ENCODE measurements around the gene SLC22A5.
"Not testable (repeated sequence)": the region's sequence is repeated elsewhere in the genome, so short reads cannot be mapped to it uniquely, and the experiment has no call there.

SLC22A5 gene

GRCh38 chr5:132387640-132388117 is 18.2 kb downstream of the SLC22A5 start:
- peak; percentile 53 for DNase-seq

GRCh38 chr5:132388244-132389050 is 18.9 kb downstream of the SLC22A5 start:
- peak; percentile 51 for DNase-seq

- DNase-seq = no peak
Observed at GRCh38 chr5:132389051-132389331, 19.5 kb downstream of the SLC22A5 start.

- no peak for DNase-seq
Observed at GRCh38 chr5:132389585-132390286, 20.2 kb downstream of the SLC22A5 start.

GRCh38 chr5:132391247-132391646 is 21.7 kb downstream of the SLC22A5 start:
- DNase-seq = no peak

GRCh38 chr5:132391870-132392269 is 22.4 kb downstream of the SLC22A5 start:
- no peak for DNase-seq

- no peak for DNase-seq
Observed at GRCh38 chr5:132392411-132392810, 22.9 kb downstream of the SLC22A5 start.

- no peak for DNase-seq
Observed at GRCh38 chr5:132392978-132393825, 23.7 kb downstream of the SLC22A5 start.

- no peak for DNase-seq
Observed at GRCh38 chr5:132394667-132395259, 25.3 kb downstream of the SLC22A5 start.

GRCh38 chr5:132396589-132397031 is 27.1 kb downstream of the SLC22A5 start:
- DNase-seq = no peak

GRCh38 chr5:132397224-132397623 is 27.7 kb downstream of the SLC22A5 start:
- no peak for DNase-seq

- not testable (repeated sequence) for DNase-seq
Observed at GRCh38 chr5:132397936-132398675, 28.6 kb downstream of the SLC22A5 start.

- not testable (repeated sequence) for DNase-seq
Observed at GRCh38 chr5:132404041-132404440, 34.5 kb downstream of the SLC22A5 start.

GRCh38 chr5:132405646-132406045 is 36.1 kb downstream of the SLC22A5 start:
- no peak for DNase-seq

GRCh38 chr5:132406144-132406783 is 36.8 kb downstream of the SLC22A5 start:
- no peak for DNase-seq

- DNase-seq = no peak
Observed at GRCh38 chr5:132407970-132408369, 38.5 kb downstream of the SLC22A5 start.

GRCh38 chr5:132408456-132408855 is 38.9 kb downstream of the SLC22A5 start:
- no peak for DNase-seq

- DNase-seq = no peak
Observed at GRCh38 chr5:132408965-132409364, 39.5 kb downstream of the SLC22A5 start.

GRCh38 chr5:132410451-132411303 is 41.2 kb downstream of the SLC22A5 start:
- peak; percentile 96 for DNase-seq

All from right kidney (tissue), 1 donor.